Neuronal stem cell (in vitro differentiated cells): ENCODE measurements around the gene ABL1.

ENCODE experiments used
- DNase-seq: peaks from one replicate; pipeline ENCODE4 v3.0.0-alpha.2; 2013; ENCODE audit warnings: low spot score
- H2AFZ ChIP-seq: one replicate; pipeline ENCODE4 v1.6.1; 2013; ENCODE audit warnings: mild to moderate bottlenecking, low read length, inconsistent platforms
- H2AK5ac ChIP-seq: 2 replicates; pipeline ENCODE4 v1.6.1; 2013; ENCODE audit warnings: low read depth, mild to moderate bottlenecking, inconsistent platforms, low read length, moderate library complexity, mixed read lengths
- H2BK120ac ChIP-seq: 2 replicates; pipeline ENCODE4 v1.6.1; 2013; ENCODE audit warnings: low read depth, mild to moderate bottlenecking, inconsistent platforms, low read length, moderate library complexity, mixed read lengths
- H2BK12ac ChIP-seq: one replicate; pipeline ENCODE4 v1.6.1; 2013; ENCODE audit warnings: low read length, inconsistent platforms
- H2BK15ac ChIP-seq: 2 replicates; pipeline ENCODE4 v1.6.1; 2013; ENCODE audit warnings: mild to moderate bottlenecking, low read length, inconsistent platforms, mixed read lengths
- H2BK5ac ChIP-seq: one replicate; pipeline ENCODE4 v1.6.1; 2013; ENCODE audit warnings: inconsistent platforms, mild to moderate bottlenecking, low read length, moderate library complexity
- H3K14ac ChIP-seq: one replicate; pipeline ENCODE4 v1.6.1; 2013; ENCODE audit warnings: low read length, inconsistent platforms
- H3K18ac ChIP-seq: 2 replicates; pipeline ENCODE4 v1.6.1; 2013; ENCODE audit warnings: low read length, inconsistent platforms
- H3K23ac ChIP-seq: 2 replicates; pipeline ENCODE4 v1.6.1; 2013; ENCODE audit warnings: low read depth, mild to moderate bottlenecking, mixed read lengths, low read length, inconsistent platforms; ENCODE audit not compliant: poor library complexity
- H3K27ac ChIP-seq: replicated peaks from 3 replicates; pipeline ENCODE4 v1.5.1; 2013; ENCODE audit warnings: low read length, inconsistent platforms
- H3K27me3 ChIP-seq, 3 experiments: 2 replicates each; pipeline ENCODE4 v1.6.1; 2013; ENCODE audit warnings: low read length in 3 of 3, mild to moderate bottlenecking in 2 of 3, inconsistent platforms in 1 of 3, low read depth in 1 of 3, mixed read lengths in 1 of 3, moderate library complexity in 1 of 3; ENCODE audit not compliant: control insufficient read depth in 3 of 3, insufficient read depth in 3 of 3
- H3K36me3 ChIP-seq, 2 donors: replicated peaks in 1 of 2; 2 replicates each; pipeline ENCODE4 v1.6.1; 2013; ENCODE audit warnings: low read length in 2 of 2; ENCODE audit not compliant: control insufficient read depth in 2 of 2, insufficient read depth in 2 of 2
- H3K4ac ChIP-seq: 2 replicates; pipeline ENCODE4 v1.6.1; 2013; ENCODE audit warnings: inconsistent platforms, mild to moderate bottlenecking, low read length, moderate library complexity
- H3K4me1 ChIP-seq, 2 donors: 1 replicate in 1 of 2; 2 replicates in 1 of 2; pipeline ENCODE4 v1.6.1; 2013; ENCODE audit warnings: low read length in 2 of 2, low read depth in 1 of 2; ENCODE audit not compliant: control insufficient read depth in 2 of 2, insufficient read depth in 1 of 2
- H3K4me2 ChIP-seq: one replicate; pipeline ENCODE4 v1.6.1; 2013; ENCODE audit warnings: mild to moderate bottlenecking, low read length, inconsistent platforms; ENCODE audit not compliant: insufficient read depth, poor library complexity, severe bottlenecking
- H3K4me3 ChIP-seq, 2 donors: 2 replicates each; pipeline ENCODE4 v1.5.1; 2013; ENCODE audit warnings: low read length in 2 of 2, mild to moderate bottlenecking in 2 of 2, inconsistent platforms in 1 of 2, moderate library complexity in 1 of 2
- H3K79me1 ChIP-seq: one replicate; pipeline ENCODE4 v1.6.1; 2013; ENCODE audit warnings: low read depth, mild to moderate bottlenecking, inconsistent platforms, low read length, moderate library complexity
- H3K9ac ChIP-seq: one replicate; pipeline ENCODE4 v1.6.1; 2013; ENCODE audit warnings: mild to moderate bottlenecking, low read depth, low read length, inconsistent platforms; ENCODE audit not compliant: poor library complexity
- H3K9me3 ChIP-seq, 2 donors: replicated peaks in 1 of 2; 2 replicates each; pipeline versions ENCODE3 to v1.6.1; 2013; ENCODE audit warnings: low read length in 2 of 2, mild to moderate bottlenecking in 2 of 2, inconsistent platforms in 1 of 2, low read depth in 1 of 2, mixed read lengths in 1 of 2, moderate library complexity in 1 of 2; ENCODE audit not compliant: control insufficient read depth in 2 of 2, insufficient read depth in 1 of 2
- H4K8ac ChIP-seq: one replicate; pipeline ENCODE4 v1.6.1; 2013; ENCODE audit warnings: low read depth, mild to moderate bottlenecking, inconsistent platforms, low read length, moderate library complexity
- H4K91ac ChIP-seq: one replicate; pipeline ENCODE4 v1.6.1; 2013; ENCODE audit warnings: low read length, low read depth, mild to moderate bottlenecking, inconsistent platforms; ENCODE audit not compliant: poor library complexity
- WGBS, 2 donors: extraction: QIAGEN DNeasy Blood & Tissue Kit; methylation state at CpG; one replicate each; pipeline ENCODE4 v1.1.7; 2013; ENCODE audit warnings: missing lambda C conversion rate in 2 of 2, mixed read lengths in 1 of 2; ENCODE audit not compliant: insufficient read length in 2 of 2, insufficient replicate concordance in 1 of 2; ENCODE audit errors: extremely low coverage in 2 of 2; 5-methylcytosine and 5-hydroxymethylcytosine counted together

Gene ABL1

DNA sequence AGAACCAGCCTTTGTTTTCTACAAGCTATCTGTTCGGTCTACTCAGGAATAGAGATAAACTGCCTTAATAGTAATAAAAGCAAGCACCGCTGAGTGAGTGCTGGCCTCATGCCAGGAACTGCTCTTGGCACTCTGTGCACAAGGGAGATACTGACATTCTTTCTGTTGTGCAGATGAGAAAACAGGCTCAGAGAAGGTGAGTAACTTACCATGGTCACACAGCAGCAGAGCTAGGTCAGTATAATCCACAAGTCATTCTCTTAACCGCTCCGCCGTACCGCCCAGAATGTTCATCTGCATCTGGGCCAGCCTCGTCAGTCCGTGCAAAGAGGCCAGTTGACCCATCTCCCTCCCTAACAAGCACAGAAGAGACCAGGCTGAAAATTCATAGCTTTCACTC lies 34.2 kb downstream of the ABL1 start:
- no peak overlapping the region for H2BK5ac ChIP-seq
- H2AFZ ChIP-seq, result no peak overlapping the region
- H3K9me3 ChIP-seq, result no peaks in the 10 kb centered on the region
- no peak overlapping the region for H3K14ac ChIP-seq
- H2BK12ac ChIP-seq, result no peak overlapping the region
- no peak overlapping the region for H3K9ac ChIP-seq
- no peak overlapping the region for H3K4me2 ChIP-seq
- no peak overlapping the region for H2AK5ac ChIP-seq
- H3K79me1 ChIP-seq, result no peaks in the 10 kb centered on the region
- no peak overlapping the region for H3K4ac ChIP-seq
- H3K4me1 ChIP-seq, result peaks cover 0 to 1% of the 10 kb centered on the region in 2 donors
- no peak overlapping the region for H2BK15ac ChIP-seq
- no peak overlapping the region for H3K27ac ChIP-seq
- H4K91ac ChIP-seq, result no peak overlapping the region
- no peak overlapping the region for H4K8ac ChIP-seq
- WGBS, 2 donors, result no CpG with 5 or more reads among the region's 8 CpGs
- H3K4me3 ChIP-seq, result no peak overlapping the region
- no peak for DNase-seq
- H3K18ac ChIP-seq, result no peak overlapping the region
- H3K36me3 ChIP-seq, result peaks cover 36 to 88% of the 10 kb centered on the region in 2 donors
- H2BK120ac ChIP-seq, result no peak overlapping the region
- no peaks in the 10 kb centered on the region for H3K27me3 ChIP-seq
- H3K23ac ChIP-seq, result no peak overlapping the region

DNA sequence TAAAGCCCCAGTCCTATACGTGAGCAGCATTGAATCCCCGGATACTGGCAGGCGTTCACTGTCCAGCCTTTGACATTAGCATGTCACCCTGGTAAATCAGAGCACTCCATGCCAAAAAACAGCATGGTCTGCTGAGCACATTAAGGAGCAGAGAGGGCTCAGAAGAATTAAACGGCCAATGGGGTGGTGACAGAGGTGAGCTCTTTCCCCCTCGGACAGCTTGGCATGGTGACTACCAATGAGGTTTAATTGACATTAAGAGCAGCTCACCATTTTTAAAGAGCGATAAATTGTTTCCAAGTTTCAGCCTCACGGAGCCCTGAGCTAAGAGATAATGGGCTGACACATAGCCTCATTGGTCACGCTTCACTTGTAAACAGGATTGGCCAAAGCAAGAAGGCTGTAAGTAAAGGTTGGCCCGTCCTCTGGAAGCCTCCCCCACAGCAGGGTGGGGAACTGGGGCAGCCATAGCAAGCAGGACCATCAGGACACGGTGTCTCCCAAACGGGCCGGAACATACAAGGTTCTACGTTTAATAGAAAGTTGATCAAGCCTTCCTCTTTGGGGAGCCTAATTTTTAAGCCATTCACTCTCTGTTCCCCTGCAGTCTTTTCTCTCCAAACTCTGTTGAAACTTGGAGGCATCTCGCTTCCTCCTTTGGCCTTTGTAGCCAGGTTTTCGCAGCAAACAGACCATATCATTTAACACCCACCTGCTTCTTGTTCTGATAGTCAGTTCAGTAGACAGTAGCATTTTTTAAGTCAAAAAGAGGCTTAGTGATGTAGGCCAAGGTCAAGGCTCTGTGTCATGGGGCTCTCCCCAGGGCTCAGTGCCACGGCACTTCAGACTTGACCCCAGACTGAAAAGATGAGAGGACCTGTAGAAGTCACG lies 35.7 kb downstream of the ABL1 start:
- Histone ChIP-seq H3K23ac (no peak overlapping the region), H2BK5ac (no peak overlapping the region), H3K4me1 (peaks cover 0 to 1% of the 10 kb centered on the region in 2 donors), H2BK120ac (no peak overlapping the region), H3K27me3 (no peaks in the 10 kb centered on the region), H3K27ac (no peak overlapping the region), H3K4ac (no peak overlapping the region), H3K18ac (no peak overlapping the region), H3K9me3 (no peaks in the 10 kb centered on the region), H4K8ac (no peak overlapping the region), H3K4me2 (no peak overlapping the region), H2BK15ac (no peak overlapping the region), H3K9ac (no peak overlapping the region), H3K79me1 (no peaks in the 10 kb centered on the region), H2BK12ac (no peak overlapping the region), H3K14ac (no peak overlapping the region), H2AFZ (no peak overlapping the region), H4K91ac (no peak overlapping the region), H2AK5ac (no peak overlapping the region), H3K36me3 (peaks cover 47 to 89% of the 10 kb centered on the region in 2 donors), H3K4me3 (no peak overlapping the region)
- no peak for DNase-seq
- WGBS, 2 donors, result no CpG with 5 or more reads among the region's 17 CpGs

DNA sequence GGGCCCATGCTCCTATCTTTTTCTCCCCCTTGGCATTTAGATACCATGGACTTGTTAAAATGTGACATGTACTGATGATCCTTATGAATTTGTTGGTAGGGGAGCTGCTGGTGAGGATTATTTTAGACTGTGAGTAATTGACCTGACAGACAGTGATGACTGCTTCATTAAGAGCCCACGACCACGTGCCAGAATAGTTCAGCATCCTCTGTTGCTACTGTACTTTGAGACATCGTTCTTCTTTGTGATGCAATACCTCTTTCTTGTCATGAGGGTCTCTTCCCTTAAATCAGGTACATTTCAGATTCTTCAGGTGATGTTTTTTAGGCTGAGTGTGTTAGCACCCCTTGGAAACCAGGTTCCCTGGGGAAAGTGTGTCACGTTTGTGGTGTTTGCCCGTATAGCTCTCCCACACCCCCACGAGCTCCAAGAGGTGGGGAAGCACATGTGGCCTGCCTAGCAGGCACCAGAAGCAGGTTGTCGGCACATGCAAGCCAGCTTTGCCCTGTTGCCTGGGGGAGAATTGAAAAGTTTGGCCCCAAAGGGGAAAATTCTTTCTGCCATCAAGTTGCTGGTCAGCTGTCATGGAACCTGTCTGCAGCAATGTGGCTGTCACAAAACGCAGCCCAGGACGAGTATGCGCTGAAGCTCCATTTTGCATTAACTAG lies 36.5 kb downstream of the ABL1 start:
- Histone ChIP-seq H3K27me3 (no peaks in the 10 kb centered on the region), H3K9me3 (no peaks in the 10 kb centered on the region), H2BK12ac (no peak overlapping the region), H3K4me3 (no peak overlapping the region), H3K4me2 (no peak overlapping the region), H3K14ac (no peak overlapping the region), H2BK5ac (no peak overlapping the region), H3K23ac (no peak overlapping the region), H4K8ac (no peak overlapping the region), H4K91ac (no peak overlapping the region), H2AFZ (no peak overlapping the region), H2BK15ac (no peak overlapping the region), H3K36me3 (peaks cover 47 to 95% of the 10 kb centered on the region in 2 donors), H3K9ac (no peak overlapping the region), H3K79me1 (no peaks in the 10 kb centered on the region), H2AK5ac (no peak overlapping the region), H3K18ac (no peak overlapping the region), H3K4me1 (peaks cover 0 to 1% of the 10 kb centered on the region in 2 donors), H2BK120ac (no peak overlapping the region), H3K4ac (no peak overlapping the region), H3K27ac (no peak overlapping the region)
- no peak for DNase-seq
- WGBS, 2 donors, result no CpG with 5 or more reads among the region's 10 CpGs

DNA sequence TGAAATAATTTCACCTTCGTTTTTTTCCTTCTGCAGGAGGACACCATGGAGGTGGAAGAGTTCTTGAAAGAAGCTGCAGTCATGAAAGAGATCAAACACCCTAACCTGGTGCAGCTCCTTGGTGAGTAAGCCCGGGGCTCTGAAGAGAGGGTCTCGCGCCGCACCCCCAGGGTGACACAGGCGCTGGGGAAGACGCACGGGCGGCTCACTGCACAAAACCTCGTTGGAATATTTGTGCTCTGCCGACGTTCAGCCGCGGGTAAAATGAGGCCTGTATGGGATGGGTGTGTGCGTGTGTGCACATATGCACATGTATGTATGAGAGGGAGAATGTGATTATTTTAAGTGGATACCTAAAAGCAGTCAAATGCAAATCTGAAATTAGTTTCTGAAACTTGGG lies 37.0 kb downstream of the ABL1 start:
- no peak overlapping the region for H2AFZ ChIP-seq
- peaks cover 49 to 94% of the 10 kb centered on the region in 2 donors for H3K36me3 ChIP-seq
- no peak overlapping the region for H3K18ac ChIP-seq
- no peak overlapping the region for H2BK12ac ChIP-seq
- no peak overlapping the region for H4K91ac ChIP-seq
- H3K4me3 ChIP-seq, result no peak overlapping the region
- H3K4ac ChIP-seq, result no peak overlapping the region
- WGBS, 2 donors, result no CpG with 5 or more reads among the region's 15 CpGs
- no peak for DNase-seq
- H2AK5ac ChIP-seq, result no peak overlapping the region
- no peaks in the 10 kb centered on the region for H3K27me3 ChIP-seq
- no peak overlapping the region for H2BK120ac ChIP-seq
- no peak overlapping the region for H3K4me2 ChIP-seq
- H3K14ac ChIP-seq, result no peak overlapping the region
- no peak overlapping the region for H3K23ac ChIP-seq
- no peak overlapping the region for H3K27ac ChIP-seq
- H2BK15ac ChIP-seq, result no peak overlapping the region
- H2BK5ac ChIP-seq, result no peak overlapping the region
- no peaks in the 10 kb centered on the region for H3K79me1 ChIP-seq
- no peak overlapping the region for H3K9ac ChIP-seq
- H3K9me3 ChIP-seq, result no peaks in the 10 kb centered on the region
- no peak overlapping the region for H4K8ac ChIP-seq
- H3K4me1 ChIP-seq, result peaks cover 0 to 1% of the 10 kb centered on the region in 2 donors
